ENCODE measurements around the gene PRPSAP2.
"Not testable (repeated sequence)": the region's sequence is repeated elsewhere in the genome, so short reads cannot be mapped to it uniquely, and the experiment has no call there.

Gene PRPSAP2, protein sequence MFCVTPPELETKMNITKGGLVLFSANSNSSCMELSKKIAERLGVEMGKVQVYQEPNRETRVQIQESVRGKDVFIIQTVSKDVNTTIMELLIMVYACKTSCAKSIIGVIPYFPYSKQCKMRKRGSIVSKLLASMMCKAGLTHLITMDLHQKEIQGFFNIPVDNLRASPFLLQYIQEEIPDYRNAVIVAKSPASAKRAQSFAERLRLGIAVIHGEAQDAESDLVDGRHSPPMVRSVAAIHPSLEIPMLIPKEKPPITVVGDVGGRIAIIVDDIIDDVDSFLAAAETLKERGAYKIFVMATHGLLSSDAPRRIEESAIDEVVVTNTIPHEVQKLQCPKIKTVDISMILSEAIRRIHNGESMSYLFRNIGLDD

DNA sequence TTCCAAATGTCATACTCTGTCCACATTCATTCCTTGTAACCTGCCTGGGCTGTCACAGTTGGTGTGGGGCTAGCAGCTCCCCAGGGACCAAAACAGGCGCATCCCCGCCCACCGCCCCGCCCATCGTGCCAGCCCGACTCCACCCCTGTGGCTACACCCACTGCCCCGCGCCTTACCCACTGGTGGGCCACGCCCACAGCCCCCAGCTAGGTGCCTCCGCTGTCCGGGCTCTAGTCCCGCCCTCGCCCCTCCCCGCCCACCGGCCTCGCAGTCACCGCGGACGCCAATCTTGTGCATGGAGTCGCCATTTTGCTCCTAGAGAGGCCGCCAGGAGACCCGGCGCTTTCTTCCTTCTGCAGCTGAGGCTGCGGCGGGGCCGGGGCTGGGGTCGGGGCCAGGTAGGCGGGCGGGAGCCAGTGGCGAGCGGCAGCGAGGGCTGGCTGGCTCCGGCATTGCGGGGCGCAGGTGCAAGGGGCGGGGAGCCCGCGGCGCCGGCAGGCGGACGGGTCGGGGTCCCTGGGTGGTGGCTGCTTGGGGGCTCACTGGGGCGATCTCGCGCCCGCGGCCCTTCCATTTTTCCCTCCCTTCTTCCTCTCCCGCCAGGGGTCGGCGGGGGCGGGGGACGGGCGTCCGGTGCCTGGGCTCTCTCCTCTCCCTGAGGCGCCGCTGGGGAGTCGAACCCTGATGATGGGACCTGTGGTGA lies at the start of gene PRPSAP2:
Gene PRPSAP2 (plus strand): TSS at position 268 of the 703 bp plus-strand sequence. CDS start 7,703 bp downstream, outside the sequence.
- peak; percentile 84 to 94 (median 92) for DNase-seq

DNA sequence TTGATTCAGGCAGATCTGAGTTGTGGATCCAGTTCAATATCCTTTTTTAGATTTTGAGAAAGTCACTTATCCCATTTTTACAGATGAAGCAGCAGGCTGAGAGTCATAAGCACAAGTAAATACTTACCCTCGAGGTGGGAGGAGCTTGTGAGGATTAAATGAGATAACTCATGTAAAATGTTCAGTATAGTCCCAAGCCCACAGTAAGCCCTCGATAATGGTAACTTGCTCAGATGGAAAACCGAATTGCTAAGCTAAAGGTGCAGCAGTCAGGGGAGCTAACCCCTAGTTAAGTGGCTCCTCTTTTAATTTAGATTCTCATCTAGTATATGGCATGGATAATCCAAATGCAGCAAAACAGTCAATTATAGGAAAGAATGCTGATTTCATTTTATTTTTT lies 42.0 kb upstream of the PRPSAP2 start:
- not testable (repeated sequence) for DNase-seq

DNA sequence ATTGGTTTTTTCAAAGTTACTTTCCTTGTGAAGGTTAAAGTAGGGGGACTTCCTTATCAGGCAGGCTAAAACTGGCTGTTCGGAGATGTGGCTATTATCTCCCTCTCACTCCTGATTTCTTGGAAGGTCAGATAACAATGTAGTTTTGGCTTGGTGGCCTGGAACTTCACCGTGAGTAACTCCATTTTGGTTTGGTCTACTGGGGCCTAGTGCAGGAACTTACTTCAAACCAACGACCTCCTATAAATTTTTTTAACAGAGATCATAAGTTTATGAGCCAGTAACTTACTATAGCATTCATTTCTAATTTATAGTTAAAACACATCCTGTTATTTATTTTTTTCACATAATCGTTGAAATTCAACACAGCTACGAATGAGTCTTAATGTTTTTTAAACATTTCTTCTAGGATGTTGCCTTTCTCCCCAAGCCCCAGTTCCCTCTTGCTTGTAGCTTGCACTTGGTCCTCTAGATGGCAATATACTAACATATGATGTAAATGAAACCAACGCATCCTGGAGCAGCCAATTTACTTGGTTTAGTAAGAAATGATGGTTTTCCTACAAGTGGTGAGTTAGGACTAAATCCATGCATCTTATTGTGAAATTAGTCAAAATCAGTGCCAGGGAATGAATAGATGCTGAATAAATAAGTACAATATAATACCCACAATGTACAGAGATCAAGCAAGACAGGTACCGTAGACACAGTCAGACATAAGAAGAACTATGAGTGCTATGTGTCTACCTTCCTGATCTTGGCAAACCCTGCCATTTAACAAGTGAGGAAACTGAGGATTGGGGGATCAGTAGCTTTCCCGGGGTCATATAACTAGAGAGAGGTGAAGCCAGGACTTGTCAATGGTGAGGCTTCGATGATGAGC lies 41.2 kb upstream of the PRPSAP2 start:
- DNase-seq: peak in 5 of 6 experiments; percentile 14 to 65 (median 25)

DNA sequence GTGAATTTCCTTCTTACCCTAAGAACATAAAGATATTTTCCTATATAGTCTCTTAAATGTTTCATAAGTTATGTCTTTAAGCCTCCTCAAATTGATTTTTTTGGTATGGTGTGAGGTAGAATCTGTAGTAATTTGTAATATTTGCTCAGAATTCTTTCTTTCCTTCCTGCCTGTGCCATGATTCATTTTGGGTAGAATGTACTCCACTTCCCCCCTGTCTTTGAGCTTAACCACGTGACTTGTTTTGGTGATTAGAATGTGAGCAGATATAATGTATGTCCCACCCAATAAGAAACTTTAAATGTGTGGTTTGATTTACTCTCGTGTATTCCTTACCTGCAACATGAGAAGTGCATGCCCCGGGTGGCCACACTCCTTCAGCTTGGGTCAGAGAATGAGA lies 36.5 kb upstream of the PRPSAP2 start:
- DNase-seq: not testable (repeated sequence)

DNA sequence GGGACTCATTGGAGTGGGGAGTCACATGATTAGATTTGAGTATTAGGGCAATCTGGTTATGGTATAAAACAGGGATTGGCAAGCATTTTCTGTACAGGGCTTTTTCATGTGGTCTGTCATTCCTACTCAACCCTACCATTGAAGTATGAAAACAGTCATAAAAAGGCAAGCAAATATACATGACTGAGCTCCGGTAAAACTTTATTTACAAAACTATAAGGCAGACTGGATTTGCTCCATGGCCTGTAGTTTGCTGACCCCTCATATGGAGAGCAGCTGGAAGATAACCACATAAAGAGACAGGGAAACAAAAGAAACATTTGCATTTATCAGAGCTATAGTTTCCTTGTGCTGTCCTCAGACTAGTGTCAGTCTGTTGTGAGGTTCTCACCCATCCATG lies 30.3 kb upstream of the PRPSAP2 start:
- DNase-seq: not testable (repeated sequence)

DNA sequence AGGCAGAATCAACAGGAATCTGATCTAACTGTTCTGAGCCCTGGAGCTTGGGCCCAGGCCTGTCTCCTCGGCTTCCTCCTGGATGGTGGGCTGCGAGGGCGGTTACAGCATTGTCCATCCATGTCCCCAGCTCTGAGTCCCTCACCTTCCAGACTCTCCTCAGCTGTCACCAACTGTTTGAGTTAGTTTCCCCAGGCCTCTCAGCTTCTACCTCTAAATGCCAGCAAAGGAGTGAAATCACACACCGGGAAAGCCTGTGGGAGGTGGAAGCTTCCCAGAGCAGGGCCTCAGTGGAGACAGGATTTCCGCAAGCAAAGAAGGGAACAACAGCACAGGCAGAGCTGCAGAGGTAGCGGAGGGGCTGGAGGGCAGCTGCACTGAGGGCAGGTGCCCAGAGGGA lies 9.4 kb upstream of the PRPSAP2 start:
- DNase-seq: no peak

DNA sequence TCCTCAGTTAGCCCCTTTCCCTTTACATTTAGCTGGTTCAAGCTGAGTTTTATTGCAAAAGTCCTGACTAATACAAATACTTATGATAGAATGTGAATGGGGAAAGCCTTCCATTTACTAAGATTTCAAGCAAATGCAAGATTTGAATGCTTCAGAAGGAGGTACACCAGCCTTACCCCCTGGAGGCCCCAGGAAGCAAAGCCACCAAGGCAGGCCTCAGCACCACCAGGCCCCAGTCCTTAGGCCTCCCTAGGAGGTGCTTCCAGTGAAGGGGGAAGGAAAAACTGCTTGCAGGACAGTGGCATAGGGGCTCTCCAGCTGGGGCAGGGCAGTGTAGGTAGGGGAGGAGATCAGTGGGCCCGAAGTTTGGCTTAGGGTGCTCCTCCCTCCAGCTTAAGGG lies 7.3 kb upstream of the PRPSAP2 start:
- DNase-seq: no peak

DNA sequence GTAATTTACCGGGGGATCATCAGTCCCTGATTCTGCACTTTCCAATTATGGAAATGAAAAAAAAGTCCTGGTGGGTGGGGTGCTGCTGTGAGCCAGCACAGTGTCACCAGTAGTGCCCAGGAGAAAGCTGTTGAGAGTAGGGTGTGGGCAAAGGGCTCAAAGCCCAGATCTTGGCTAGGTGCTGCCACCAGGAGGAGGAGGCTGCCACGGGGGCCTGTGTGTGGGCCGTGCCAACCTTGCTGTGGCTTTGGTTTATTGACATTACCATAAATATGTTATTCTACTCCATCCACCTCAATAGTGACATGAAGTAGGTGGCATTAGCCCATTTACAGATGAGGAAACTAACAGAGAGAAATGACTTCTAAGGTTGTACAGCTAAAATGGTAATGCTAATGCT lies 6.7 kb upstream of the PRPSAP2 start:
- DNase-seq: no peak

DNA sequence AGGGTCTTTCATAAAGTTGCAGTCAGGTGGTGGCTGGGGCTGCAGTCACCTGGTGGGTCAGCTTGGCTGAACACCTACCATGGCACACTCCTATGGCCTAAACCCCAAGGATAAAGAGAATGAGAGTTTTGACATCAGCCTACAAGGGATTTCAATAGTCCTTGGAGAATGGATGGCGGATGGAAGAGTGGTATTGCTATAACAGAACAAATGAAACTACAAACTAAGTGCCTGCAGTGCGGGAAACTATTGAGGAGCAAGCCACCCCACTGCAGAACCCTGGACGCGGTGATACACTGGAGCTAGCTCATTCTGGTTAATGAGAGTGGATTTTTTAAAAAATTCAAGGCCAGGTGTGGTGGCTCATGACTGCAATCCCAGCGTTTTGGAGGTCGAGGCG lies 3.0 kb upstream of the PRPSAP2 start:
- DNase-seq: no peak

DNA sequence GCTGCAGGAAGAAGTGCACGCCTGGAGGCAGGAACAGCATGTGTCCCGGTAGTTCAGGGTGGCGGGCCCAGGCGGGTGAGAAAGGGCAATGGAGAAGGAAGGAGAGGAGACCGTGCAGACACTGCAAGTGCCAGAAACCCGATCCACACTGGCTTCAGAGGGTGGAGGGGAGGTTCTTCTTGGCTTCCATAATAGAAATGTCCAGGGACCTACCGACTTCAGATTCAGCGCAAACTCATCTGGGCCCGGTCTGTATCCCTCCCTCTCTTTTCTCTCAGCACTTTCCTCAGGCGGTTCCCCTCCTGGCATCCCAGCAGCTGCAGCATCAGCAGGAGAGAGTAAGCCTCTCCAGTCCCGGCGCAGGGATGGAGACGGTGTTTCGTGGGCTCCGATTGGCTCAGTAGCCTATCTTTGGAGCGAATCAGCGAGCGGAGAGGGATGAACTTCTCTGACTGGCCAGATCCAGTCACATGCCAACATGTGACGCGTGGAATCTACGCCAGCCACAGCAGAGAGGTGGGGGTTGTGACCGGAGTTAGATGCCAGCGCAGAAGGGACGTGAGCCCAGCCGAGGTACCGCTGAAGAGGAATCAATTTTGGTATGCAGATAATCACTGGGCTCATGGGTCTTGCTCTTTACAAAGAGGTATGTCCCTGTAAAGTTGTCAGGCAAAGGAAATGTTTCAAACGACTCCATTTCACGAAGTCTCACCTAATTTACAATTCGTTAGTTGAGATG lies 1.9 kb upstream of the PRPSAP2 start:
- peak; percentile 74 to 90 (median 84) for DNase-seq

DNA sequence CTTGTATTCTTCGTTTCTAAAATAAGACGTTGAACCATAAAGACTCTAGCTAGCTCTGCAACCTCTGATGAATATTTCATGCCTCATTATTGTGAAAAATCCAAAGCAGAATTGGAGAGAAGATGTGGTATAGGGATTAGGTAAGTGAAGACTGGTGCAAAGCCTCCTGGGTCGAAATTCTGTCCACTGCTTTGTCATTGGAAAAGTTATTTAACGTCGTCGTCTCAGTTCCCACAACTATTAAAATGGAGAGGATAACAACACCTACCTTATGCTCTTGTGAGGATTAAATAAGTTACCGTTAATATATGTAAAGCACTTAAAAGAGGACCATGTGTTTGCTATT lies 1.4 kb upstream of the PRPSAP2 start:
- peak in 1 of 6 experiments; percentile 16 for DNase-seq

DNA sequence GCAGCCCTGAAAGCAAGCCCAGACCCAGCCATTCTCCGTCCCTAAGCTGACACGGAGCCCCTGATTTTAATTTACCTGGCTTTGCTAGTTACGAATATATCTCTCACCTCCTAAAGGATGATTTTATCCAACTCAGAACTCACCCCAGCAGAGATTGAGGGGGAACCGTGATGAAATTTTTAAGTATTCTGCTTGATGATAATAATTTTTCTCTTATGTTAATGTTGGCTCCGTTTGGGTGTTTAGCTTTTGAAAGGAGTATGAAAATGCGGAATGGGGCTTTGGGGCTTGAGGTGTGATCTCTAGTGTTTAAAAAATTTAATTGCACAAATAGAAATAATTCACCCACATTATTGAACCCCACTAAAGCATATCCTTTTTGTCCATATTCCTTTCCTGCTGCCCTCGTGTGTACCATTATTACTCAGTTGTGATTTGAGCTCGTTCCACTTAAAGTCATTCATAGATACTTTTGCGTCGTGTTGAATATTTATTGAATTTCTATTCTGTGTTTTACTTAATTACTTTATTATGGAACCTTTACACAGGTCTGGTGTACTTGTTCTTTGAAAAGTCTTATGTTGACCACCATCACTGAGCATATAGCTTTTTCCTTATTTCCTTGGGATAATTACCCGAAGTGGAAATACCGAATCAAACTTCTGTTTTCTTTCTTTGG lies 775 bp downstream of the PRPSAP2 start:
- peak in 1 of 6 experiments; percentile 19 for DNase-seq

DNA sequence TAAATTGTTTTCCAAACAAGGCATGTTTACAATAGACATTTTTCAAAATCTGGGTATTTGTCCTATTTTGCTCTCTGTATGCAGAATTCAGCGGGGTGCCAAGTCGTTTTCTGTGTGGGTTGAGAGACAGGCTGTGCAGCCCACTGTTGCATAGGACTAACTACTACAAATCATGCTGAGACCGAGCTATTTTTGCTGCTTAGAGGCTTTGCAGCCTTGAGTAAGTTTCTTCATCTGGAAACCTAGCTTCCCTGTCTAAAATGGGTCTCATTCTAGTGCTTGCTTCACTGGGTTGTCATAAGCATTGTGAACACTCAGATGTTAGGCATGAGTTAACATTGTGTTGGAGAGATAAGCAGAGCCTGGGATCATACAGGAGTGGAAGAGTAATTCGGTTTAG lies 1.3 kb downstream of the PRPSAP2 start:
- no peak for DNase-seq

DNA sequence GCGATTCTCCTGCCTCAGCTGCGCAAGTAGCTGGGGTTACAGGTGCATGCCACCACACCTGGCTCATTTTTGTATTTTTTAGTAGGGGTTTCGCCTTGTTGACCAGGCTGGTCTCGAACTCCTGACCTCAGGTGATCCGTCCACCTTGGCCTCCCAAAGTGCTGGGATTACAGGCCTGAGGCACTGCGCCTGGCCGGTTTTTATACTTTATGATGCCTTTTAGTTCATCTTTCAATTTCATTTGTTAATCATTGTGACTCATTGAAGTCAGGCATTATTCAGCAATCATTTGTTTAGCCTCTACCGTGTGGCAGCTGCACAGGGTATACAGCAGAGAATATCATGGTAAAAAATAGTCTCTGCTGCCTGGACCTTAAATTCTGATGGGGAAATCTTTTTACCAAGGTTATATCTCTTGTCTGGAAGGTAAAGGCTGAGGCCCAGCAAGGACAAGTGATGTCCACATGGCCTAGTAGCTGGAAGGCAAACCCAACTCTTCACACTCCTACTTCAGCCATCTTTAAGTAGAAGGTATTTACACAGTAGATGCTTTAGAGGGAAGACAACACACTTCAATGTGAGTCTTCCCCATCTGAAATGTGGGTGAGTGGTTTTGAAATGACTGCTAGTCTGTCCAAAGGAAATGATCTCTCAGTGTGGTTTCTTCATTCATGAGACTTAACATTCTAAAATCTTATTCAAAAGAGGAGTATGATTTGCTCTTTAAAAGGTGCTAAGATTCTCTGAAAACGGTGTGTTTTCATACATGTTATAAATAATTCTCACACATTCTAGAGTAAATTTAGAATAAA lies 2.4 kb downstream of the PRPSAP2 start:
- no peak for DNase-seq

DNA sequence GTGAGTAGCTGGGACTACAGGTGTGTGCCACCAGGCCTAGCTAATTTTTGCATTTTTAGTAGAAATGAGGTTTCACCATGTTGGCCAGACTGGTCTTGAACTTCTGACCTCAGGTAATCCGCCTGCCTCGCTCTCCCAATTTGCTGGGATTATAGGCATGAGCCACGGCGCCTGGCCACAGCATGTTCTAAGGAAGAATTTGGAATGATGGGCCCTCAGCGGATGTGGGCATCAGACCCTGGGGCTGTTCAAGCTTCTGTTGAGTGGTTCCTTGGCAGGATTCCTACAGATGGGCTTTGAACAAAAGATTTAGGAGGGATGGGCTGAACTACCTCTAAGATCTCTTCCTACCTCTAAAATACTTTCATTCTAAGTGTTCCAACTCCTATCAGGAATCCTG lies 4.1 kb downstream of the PRPSAP2 start:
- no peak for DNase-seq

DNA sequence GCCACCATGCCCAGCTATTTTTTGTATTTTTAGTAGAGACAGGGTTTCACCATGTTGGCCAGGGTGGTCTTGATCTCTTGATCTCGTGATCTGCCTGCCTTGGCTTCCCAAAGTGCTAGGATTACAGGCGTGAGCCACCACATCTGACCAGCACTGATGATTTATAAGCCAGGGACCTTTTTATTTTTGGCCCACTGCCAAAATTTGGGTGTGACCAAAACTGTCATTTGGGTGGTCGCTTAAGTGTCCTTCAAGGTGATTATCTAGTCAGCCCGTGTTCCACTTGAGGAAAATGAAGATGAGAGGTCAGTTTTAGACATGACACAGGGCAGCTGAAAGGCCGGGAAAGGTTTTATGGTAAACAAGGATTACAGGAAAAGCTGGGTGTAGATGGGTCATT lies 7.1 kb downstream of the PRPSAP2 start:
- DNase-seq: not testable (repeated sequence)

DNA sequence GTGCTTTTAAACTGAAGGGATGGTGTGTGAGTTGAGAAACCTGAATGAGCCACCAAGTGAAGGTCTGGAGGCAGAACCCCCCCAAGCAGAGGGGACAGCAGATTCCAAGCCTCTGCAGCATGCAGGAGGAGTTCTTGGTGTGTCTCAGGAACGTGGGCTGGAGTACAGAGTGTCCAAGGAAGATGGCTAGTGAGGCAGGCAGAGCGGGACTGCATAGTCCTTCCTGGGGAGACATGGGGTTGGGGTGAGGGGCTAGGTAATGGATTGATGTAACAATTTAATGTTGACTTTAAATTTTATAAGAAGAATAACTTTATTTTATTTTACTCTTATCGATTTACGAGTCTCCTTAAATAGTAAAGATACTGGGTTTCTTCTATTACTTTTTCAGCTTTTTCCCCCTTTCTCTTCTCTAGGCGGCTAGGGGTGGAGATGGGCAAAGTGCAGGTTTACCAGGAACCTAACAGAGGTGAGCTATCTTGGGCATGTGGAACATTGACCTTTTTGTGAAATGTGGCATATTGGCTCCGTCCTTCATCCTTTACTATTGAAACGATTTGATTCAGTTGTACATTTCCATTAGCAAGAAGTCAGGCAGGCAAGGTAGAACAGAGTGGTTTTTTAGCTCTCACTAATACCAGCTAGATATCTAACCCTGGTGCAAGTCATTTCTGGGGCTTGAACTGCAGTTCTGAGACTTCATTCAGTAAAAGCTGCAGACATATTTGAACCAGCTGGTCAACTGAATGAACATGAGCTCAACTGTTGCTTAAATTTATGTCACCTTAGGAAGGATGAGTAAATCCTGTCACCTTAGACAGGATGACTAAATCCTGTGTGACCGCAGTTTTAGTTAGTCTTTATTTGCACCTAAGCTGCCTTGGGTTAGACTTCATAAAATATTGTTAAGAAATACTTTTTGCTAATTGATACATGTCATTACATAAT lies 9.2 kb downstream of the PRPSAP2 start:
- no peak for DNase-seq

DNA sequence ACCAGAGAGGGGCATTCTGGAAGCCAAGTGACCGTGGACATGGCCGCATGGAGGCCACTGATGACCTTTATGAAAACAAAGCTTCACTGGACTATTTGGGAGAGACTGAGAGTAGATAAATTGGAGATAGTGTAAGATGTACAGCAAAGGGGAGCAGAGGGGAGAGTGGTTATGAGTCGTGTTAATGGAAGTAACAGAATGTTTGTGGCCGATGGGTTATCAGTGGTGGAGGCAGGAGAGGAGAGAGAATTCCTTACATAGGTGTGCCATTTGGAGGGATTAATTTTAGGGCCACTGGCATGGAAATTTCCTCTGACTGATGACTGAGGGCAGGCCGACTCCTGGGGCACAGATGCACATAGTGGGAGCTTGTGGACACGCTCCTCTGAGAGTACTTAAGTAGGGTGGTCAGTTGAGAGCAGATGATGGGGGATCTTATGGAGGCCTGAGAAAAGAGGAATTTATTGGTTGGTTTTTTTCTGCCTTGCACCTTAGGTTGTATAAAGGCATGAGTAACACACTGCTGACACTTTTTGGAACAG lies 19.2 kb downstream of the PRPSAP2 start:
- DNase-seq: no peak

DNA sequence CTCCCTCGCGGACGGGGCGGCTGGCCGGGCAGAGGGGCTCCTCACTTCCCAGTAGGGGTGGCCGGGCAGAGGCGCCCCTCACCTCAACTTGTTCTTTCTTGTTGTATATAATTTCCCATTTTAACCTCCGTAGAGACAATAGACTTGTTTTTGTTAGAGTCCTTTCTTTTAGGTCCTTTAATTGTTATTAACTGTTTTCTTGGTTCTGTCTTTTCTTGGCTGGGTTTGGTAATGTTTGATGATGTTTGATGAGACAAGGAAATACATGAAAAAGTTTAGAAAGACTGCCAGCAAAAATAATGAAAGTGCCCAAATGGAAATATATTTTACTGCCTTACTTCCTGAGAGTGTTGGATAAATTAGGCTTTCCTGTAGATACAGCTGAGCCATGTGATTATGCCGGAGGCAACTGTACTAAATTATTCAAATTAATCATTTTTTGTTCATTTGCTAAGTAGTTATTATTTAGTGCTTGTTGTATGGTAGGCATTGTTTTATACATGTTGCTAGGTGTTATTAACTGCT lies 30.9 kb downstream of the PRPSAP2 start:
- no peak for DNase-seq
